ENCODE data around the gene UNCX.
"Not testable (repeated sequence)": the region's sequence is repeated elsewhere in the genome, so short reads cannot be mapped to it uniquely, and the experiment has no call there.

The UNCX gene

GRCh38 chr7:1279895-1280294 lies 47.2 kb downstream of the UNCX start:
- not testable (repeated sequence) for DNase-seq

- no peak for DNase-seq
Observed at GRCh38 chr7:1281068-1281467, 48.4 kb downstream of the UNCX start.

- DNase-seq = no peak
Observed at GRCh38 chr7:1282679-1283078, 50.0 kb downstream of the UNCX start.

- no peak for DNase-seq
Observed at GRCh38 chr7:1283337-1283736, 50.7 kb downstream of the UNCX start.

DNA sequence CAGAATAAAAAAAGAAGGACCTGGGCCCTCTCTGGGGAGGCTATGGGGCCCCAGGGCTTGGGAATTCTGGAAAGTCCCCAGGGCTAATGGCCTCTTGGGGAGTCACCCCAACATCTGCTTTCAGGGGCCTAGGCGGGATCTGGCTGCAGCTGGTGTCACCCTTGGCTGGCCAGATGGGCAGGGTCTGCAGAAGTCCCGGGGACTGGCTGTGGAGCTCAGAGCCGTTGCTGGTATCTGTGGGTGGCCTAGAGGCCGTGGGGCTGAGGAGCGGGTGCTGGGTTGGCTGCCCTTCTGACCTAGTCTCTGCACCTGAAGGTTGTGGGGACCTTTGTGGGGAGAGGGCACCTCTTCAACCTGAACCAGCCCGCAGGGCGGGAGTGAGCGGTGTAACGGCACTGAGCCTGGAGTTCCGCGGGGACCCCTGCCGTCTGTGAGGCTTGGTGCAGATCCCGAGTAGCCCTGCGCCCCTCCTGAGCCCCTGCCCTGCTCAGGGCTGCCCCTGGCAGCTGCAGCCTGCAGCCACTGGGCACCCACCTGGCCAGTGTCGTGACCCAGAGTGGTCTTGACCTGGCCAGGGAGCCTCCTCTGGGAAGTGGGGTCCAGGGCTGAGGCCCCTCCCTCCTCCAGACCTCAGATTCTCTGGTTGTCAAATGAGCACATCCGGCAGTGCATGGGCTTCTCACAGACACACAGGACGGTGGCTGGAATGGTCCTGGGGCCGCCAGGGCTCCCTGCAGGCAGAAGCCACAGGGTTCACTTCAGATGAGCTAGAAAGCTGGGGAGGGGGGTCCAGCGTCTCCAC lies 51.5 kb downstream of the UNCX start:
- no peak for DNase-seq

DNA sequence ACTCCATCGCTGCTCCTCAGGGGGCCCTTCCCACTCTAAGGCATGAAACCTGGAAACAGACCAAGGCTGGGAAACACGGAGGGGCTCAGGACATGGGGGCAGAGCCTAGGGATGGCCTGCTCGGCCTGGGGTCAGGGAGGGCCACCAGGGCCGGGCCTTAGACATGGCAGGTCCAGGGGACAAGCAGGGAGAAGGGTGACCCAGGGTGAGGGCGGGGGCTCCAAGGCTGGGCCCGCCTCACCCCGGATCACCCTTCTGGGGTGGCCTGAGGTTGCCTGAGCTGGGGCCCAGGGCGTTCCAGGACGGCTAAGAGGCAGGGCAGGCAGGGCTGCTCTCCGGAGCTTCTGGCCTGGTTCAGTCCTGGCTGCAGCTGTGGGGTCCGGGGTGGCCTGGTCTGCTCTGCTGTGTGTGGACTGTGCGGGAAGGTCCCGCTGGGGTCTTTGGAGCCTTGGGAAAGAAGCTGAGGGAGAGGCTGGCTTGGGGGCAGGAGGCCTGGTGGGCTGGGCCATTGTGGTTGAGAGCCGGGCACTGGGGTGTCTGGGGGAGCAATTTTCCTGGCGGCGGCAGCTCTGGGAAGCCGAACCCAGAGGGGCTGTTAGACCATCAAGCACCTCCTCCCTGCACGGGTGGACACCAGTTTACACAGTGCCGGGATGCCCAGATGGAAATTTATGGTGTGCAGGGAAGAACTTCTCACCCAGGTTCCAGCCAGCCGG lies 52.2 kb downstream of the UNCX start:
- DNase-seq = no peak

GRCh38 chr7:1285556-1286301 lies 53.1 kb downstream of the UNCX start:
- DNase-seq = no peak
